Measurements from ENCODE around the gene PPP1R16B.

DNA sequence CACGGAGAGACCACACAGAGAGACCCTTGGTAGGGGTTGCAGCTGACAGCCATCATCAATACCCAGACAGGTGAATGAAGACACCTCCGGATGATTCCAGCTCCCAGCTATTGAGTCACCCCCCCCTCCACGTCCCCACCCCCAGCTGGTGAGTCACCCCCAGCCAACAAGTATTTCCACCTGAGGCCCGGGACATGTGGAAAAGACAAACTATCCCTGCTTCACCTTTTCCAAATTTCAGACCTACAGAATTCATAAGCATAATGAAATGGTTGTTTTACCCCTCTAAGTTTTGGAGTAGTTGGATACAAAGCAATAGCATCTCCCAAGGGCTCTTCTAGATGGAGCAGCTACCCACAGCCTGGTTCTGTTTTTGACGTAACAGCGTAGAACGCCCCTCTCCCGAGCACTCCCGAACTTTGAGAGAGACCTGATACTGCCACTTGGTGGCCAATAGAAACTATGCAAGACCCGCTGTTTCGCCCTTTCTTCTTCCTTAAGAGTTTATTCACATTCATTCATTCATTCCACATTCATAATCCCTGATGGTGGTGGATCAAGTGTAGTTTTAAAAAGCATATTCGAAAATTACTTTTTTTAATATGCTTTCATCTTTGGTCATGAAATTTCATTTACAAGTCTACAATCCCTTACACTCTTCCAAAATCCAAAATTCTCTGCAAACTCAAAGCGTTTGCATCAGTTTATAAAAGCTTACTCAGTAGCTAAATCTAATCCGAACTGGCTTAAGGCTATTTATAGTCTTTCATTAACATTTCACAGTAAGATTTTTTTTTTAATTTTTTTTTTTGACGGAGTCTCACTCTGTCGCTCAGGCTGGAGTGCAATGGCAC lies 15.1 kb upstream of the PPP1R16B start:
- TF ChIP-seq EZH2 (IDR thresholded peaks at IDR 0.05) (no peak), POLR2AphosphoS5 (IDR thresholded peaks at IDR 0.05; ENCODE audit: borderline replicate concordance, low read depth, low read length) (no peak), FOXP2 (optimal IDR thresholded peaks at IDR 0.05; ENCODE audit: control extremely low read depth, extremely low read length, insufficient read depth) (no peak)

Measured in SK-N-MC (cell line).